ENCODE measurements around the gene LRFN4.

DNA sequence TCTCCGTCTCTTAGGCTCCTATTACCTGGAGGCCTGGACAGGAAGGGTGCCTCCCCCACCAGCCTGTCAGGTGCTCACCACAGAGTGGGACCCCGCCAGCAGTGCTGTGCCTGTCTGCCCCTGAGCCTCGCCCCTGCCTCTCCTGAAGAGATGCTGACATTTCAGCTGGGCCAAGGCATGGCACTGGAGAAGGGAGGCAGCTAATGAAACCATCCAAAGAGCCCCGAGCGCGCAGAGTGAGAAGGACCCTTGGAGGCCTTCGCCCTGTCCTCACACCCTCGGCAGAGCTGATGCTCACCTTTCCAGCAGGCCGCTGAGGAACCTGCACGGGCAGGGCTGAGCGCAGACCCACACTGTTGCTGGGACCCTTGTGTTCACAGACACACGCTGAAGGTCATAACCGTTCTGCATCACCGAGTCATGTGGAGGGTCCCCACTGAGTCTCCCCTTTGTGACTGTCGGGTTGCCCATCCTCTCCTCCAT lies 2.1 kb upstream of the LRFN4 start:
- TF ChIP-seq POLR2A (IDR thresholded peaks at IDR 0.05) (no peak), POLR2AphosphoS5 (IDR thresholded peaks at IDR 0.05) (no peak)

Data from upper lobe of left lung (tissue), 4 donors.